ENCODE data around the gene CENPB. TPM values are rescaled to one million over a fixed set of nuclear protein-coding genes. Genes with fewer than 3 reads are reported as not detected.

The CENPB gene
- total RNA-seq, 2 experiments from 2014 or later = 34.8 to 39.1 TPM

- CTCF ChIA-PET (ENCODE audit: unreplicated experiment) = no interaction called here
- Histone ChIP-seq H3K27ac (ENCODE audit: low read depth, low read length, poor library complexity, severe bottlenecking) (no peak overlapping the region), H3K79me2 (ENCODE audit: insufficient read depth, low read depth, low read length) (peaks cover under 1% of the 10 kb centered on the region; the same call in 1 of the 2 replicates), H3K4me3 (ENCODE audit: low read depth, low read length, poor library complexity, severe bottlenecking) (no peak overlapping the region), H3K4me1 (ENCODE audit: insufficient read depth, low read length, poor library complexity, severe bottlenecking) (peaks cover 29% of the 10 kb centered on the region), H3K36me3 (ENCODE audit: insufficient read depth, low read length) (no peaks in the 10 kb centered on the region), H3K9me3 (ENCODE audit: low read length) (no peaks in the 10 kb centered on the region), H3K9me2 (ENCODE audit: insufficient read depth, low read length) (no peaks in the 10 kb centered on the region), H4K20me1 (ENCODE audit: insufficient read depth, low read length) (no peaks in the 10 kb centered on the region), H2AFZ (ENCODE audit: low read length) (no peak overlapping the region), H3K4me2 (ENCODE audit: low read length) (0 out of 2 replicates have a peak overlapping the region, but pooled peaks have one; percentile 24)
- no peak for DNase-seq (ENCODE audit: low spot score)
- intact Hi-C loops (cut with micrococcal nuclease; ENCODE audit: unreplicated experiment) = no loop called here
- BruUV-seq (replicated peaks) = no TSS peak
- POLR2A ChIA-PET = interaction anchor here (0.6 kb wide), 1 partner anchor 25 kb away, joined by 4 read pairs; no protein-coding TSS in a partner anchor
- no peak for TF ChIP-seq EZH2phosphoT487 (IDR thresholded peaks at IDR 0.05; ENCODE audit: borderline replicate concordance, low read depth, low read length)
- TF ChIP-seq, protein P1, sequence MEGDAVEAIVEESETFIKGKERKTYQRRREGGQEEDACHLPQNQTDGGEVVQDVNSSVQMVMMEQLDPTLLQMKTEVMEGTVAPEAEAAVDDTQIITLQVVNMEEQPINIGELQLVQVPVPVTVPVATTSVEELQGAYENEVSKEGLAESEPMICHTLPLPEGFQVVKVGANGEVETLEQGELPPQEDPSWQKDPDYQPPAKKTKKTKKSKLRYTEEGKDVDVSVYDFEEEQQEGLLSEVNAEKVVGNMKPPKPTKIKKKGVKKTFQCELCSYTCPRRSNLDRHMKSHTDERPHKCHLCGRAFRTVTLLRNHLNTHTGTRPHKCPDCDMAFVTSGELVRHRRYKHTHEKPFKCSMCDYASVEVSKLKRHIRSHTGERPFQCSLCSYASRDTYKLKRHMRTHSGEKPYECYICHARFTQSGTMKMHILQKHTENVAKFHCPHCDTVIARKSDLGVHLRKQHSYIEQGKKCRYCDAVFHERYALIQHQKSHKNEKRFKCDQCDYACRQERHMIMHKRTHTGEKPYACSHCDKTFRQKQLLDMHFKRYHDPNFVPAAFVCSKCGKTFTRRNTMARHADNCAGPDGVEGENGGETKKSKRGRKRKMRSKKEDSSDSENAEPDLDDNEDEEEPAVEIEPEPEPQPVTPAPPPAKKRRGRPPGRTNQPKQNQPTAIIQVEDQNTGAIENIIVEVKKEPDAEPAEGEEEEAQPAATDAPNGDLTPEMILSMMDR (conservative IDR thresholded peaks at IDR 0.05; ENCODE audit: low read length) = no peak
Measured at GRCh38 chr20:3815703-3816315, 29.3 kb upstream of the CENPB start.

DNA sequence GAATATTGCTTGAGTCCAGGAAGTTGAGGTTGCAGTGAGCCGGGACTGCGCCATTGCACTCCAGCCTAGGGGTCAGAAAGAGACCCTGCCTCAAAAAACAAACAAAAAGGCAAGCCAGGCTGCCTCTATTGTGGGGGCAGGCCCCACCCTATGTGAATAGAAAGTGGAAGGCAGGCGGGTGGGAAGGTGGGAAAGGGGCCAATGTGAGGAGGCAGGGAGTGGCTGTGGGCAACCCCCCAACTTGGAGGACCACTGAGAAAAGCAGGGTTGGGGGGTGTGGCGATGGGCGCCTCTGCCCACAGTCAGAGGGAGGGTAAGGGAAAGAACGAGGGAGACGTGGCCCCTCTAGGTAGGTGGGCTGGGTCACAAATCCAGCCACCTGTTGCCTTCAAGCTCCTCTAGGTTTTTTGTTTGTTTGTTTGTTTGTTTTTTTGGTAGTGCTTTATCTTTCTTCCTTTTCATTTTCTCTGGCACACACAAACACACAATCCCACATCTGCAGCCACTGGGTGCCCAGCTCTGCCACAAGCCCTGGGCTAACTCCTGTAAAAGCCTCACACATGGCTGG is 28.5 kb upstream of the CENPB start:
- H2AFZ ChIP-seq (ENCODE audit: low read length) = no peak overlapping the region
- H3K9me2 ChIP-seq (ENCODE audit: insufficient read depth, low read length) = no peaks in the 10 kb centered on the region
- no peaks in the 10 kb centered on the region for H3K36me3 ChIP-seq (ENCODE audit: insufficient read depth, low read length)
- no peaks in the 10 kb centered on the region for H3K9me3 ChIP-seq (ENCODE audit: low read length)
- no peak for DNase-seq (ENCODE audit: low spot score)
- H4K20me1 ChIP-seq (ENCODE audit: insufficient read depth, low read length) = no peaks in the 10 kb centered on the region
- peaks cover 29% of the 10 kb centered on the region for H3K4me1 ChIP-seq (ENCODE audit: insufficient read depth, low read length, poor library complexity, severe bottlenecking)
- intact Hi-C loops (cut with micrococcal nuclease; ENCODE audit: unreplicated experiment) = no loop called here
- H3K4me3 ChIP-seq (ENCODE audit: low read depth, low read length, poor library complexity, severe bottlenecking) = no peak overlapping the region
- H3K27ac ChIP-seq (ENCODE audit: low read depth, low read length, poor library complexity, severe bottlenecking) = no peak overlapping the region
- TF ChIP-seq EZH2phosphoT487 (IDR thresholded peaks at IDR 0.05; ENCODE audit: borderline replicate concordance, low read depth, low read length) = no peak
- TF ChIP-seq, protein P1 (conservative IDR thresholded peaks at IDR 0.05; ENCODE audit: low read length) = no peak
- CTCF ChIA-PET (ENCODE audit: unreplicated experiment) = no interaction called here
- no TSS peak for BruUV-seq (replicated peaks)
- no peak overlapping the region for H3K4me2 ChIP-seq (ENCODE audit: low read length)
- POLR2A ChIA-PET = interaction anchor here (0.6 kb wide), 1 partner anchor 26 kb away, joined by 4 read pairs; no protein-coding TSS in a partner anchor
- no peaks in the 10 kb centered on the region for H3K79me2 ChIP-seq (ENCODE audit: insufficient read depth, low read depth, low read length)
